NCI-H345 (cell line): ENCODE results near the gene ERO1B.
"Not testable (repeated sequence)": the region's sequence is repeated elsewhere in the genome, so short reads cannot be mapped to it uniquely, and the experiment has no call there.

Experiments
- DNase-seq: peaks from one replicate; lab custom pipeline; 2025; lab: John Stamatoyannopoulos, UW

The ERO1B gene

DNA sequence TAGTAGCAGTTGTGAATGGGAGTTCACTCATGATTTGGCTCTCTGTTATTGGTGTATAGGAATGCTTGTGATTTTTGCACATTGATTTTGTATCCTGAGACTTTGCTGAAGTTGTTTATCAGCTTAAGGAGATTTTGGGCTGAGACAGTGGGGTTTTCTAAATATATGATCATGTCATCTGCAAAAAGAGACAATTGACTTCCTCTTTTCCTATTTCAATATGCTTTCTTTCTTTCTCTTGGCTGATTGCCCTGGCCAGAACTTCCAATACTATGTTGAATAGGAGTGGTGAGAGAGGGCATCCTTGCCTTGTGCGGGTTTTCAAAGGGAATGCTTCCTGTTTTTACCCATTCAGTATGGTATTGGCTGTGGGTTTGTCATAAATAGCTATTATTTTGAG is 93.7 kb downstream of the ERO1B start:
- DNase-seq = not testable (repeated sequence)

DNA sequence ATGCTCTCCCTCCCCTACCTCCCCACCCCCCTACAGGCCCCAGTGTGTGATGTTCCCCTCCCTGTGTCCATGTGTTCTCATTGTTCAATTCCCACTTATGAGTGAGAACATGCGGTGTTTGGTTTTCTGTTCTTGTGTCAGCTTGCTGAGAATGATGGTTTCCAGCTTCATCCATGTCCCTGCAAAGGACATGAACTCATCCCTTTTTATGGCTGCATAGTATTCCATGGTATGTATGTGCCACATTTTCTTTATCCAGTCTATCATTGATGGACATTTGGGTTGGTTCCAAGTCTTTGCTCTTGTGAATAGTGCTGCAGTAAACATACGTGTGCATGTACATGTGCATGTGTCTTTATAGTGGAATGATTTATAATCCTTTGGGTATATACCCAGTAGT is 95.3 kb downstream of the ERO1B start:
- DNase-seq = not testable (repeated sequence)

DNA sequence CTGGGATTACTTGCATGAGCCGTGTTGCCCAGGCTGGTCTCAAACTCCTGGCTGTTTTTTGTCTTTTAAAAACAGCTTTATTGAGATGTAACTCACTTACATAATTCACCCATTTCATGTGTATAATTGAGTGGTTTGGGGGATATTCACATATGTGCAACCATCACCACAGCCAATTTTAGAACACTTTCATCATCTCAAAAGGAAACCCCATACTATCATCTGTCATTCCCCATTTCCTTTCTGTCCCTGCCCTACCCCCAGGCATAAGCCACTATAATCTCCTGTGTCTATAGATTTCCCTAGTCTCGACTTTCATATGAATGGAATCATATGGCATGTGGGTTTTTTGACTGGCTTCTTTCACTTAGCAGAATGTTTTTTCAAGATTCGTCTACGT is 96.1 kb downstream of the ERO1B start:
- DNase-seq = no peak

DNA sequence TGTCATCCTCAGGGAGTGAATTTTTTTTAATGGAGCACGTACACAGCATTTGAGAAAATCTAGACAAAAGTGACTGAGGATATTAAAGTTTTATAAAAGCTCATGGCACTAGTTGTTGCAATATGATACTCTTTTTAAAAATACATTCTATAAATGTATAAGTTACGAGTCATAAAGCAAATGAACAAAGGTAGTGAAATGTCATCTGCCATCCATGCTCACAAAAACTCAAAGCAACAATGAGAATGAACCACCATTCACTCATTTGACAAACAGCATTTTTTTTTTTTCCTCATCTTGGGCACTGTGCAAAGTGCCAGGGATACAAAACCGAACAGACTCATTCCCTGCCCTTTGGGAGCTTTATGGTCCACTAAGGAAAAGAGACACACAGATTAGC is 100.7 kb downstream of the ERO1B start:
- DNase-seq = no peak

DNA sequence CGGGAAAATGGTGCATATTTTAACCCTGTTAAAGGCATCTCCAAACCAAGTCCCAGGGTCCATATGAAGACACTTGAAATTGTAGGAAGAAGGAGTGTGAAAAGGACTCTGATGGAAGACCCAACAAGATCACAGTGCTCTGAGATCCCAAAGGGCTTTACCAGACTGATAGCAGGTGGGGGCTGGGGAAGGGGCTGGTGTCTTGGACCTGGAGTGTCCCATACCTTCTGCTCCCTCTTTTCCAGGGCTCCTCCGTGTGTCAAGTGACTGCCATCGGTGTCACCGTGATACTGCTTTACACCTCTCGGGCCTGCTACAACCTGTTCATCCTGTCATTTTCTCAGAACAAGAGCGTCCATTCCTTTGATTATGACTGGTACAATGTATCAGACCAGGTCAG is 102.1 kb downstream of the ERO1B start:
- DNase-seq = no peak

DNA sequence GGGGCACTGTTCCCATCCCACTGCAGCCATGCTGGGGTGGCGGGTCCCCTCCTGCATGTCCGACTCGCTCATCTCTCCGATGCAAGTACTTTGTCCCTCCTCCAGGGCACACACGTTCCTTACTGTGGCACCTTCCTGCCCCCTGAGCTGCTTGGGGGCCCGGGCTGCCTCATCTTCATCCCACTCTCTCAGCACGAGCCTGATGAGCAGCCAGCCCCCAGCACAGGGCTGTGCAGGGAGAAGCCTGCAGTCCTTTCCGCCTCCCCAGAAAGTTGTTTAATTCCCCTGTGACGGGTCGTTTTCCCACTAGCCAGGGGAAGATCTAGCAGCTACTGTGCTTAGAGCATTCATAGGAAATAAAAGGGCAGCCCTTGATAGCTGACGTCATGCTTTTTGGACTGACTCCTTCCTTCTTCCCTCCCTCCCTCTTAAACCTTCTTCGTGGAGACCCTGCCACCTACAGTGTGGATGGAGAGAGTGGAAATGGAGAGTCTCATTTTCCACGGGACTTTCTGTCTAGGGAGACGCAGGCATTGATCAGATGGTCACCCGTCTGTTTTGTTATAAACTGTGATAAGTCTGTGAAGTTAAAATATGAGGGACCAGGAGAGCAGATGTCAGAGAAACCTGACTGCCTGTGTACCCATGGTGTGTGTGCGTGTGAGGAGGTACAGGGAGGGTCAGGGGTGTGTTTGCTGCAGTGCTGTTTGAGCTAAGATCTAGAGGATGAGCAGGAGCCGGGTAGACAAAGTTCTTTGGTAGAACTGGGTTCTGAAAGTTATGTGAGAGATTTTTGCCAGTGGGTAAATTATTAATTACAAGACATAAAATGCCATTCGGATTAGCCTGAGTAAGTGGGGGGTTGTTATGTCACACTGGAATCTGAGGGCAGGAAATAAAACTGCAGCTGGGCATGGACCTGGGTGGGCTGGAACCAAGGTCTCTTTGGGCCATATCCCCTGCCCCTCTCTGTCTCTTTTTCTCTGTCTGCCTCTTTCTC is 105.1 kb downstream of the ERO1B start:
- DNase-seq = no peak

DNA sequence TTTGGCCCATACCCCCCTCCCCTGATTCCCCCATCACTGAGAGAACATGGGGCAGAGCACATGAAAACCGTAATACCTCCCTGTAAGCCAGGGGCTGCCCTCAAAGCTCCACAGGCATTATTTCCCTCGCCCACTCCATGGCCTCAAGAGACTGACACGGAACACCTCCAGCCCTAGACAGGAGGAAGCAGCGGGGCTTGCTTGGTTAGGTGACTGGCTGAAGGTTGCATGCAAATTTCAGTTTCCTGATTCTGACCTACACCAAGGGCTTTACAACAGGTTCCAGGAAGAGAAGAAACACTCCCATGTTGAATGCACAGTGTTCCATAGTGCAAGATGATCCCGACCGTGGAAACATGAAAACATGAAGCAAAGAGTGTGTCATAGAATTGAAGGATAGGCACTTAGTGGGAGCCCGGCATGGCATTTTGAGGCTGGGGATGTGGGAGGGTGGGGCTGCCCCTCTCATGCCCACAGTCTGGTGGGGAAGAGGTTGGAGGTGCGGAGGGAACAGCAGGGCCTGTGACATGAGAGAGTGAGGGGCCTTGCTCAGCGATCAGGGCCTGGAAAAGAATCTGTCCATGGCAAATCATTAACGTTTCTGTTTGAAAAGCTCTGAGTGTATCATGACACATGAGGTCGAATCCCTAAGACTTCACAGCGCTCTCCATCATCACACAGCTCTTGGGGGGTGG is 106.0 kb downstream of the ERO1B start:
- DNase-seq = no peak

DNA sequence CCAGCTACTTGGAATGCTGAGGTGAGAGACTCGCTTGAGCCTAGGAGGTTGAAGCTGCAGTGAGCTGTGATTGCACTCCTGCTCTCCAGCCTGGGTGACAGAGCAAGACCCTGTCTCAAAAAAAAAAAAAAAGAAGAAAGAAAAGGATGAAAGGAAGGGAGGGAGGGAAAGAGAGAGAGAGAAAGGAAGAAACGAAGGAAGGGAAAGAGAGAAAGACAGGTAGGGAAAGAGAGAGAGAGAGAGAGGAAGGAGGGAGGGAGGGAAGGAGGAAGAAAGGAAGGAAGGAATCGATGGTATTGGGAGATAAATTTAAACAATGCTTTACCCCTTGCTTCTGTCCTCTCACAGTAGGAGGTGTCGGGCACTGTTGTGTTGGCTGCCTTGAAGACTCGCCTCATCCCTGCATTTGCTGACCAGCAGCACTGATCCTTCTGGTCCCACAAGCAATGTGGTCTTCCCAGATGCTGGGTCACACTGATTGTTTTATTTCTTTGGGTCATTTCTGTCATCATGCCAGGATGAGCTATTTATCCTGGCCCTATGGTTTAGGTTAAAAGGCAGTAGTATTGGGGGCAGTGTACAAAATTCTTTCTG is 108.5 kb downstream of the ERO1B start:
- no peak for DNase-seq

DNA sequence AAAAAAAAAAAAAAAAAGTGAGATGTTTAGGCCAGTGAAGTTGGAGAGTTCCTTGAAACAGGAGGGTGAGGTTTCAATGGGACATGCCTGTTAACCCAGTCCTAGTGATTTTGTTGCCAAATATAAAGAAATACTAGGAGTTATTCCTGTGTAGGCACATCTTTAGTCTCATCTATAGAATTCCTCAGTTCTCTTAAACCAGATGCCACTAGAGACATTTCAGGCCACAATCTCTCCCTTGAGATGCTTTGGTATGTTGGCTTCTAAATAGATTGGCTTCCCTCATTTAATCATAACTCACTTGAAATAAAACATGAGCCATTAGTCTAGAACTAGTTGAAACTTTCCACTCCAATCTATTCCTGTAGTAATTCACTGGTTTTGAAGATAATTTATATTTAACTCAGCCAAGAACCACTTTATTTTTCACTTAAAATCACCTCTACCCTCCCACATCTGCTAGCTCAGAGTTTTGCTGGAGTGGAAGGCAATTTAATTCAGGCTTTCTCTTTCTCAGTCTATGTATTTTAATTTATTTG is 109.6 kb downstream of the ERO1B start:
- DNase-seq = no peak

DNA sequence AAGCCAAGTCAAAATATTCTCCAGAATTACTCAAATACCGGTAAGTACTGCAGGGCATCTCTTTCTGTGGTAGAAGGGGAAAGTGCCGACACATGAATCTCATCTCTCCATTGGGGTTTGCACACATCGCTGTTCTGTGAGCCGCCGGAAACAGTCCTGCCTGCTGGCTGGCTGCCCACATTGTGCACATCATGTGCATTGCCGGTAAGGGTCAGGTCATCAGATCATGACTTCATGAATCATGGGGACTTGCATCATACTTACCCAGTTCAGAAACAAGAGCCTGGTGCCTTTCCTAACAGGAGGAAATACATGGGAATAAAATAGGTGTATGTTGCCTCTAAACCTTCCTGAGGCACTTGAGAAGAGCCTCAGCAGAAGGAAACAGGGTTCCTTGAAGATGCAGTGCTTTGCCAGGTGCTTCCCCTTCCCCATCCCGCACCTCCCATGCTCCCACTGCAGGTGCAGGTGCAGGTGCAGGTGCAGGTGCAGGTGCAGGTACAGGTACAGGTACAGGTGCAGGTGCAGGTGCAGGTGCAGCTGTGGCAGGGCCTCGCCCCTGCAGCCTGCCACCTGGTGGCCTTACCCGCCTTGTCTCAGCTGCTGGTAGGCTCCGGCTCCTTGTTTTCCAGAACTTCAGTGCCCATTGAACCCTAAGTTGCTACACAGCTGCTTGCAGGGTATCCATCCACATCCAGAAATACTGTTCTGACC is 112.9 kb downstream of the ERO1B start:
- DNase-seq = no peak

DNA sequence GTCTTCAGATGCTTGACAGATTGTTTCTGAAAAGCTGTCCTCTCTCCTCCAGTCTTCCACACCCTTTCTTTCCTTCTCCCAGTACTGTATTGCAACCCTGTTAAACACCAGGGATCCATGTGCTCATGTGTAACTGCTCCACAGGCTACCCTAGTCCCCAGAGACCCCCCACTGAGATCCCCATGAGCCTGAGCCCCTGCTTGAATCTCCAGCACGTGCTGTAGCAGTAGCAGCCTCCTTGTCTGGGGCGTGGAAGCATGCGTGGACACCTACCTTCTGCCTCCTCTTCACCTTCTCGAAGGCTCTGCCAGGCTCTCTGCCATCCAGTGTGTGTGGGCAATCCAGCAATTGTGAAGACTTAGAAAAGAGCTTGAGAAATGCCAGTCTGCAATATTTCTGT is 114.2 kb downstream of the ERO1B start:
- DNase-seq = no peak

DNA sequence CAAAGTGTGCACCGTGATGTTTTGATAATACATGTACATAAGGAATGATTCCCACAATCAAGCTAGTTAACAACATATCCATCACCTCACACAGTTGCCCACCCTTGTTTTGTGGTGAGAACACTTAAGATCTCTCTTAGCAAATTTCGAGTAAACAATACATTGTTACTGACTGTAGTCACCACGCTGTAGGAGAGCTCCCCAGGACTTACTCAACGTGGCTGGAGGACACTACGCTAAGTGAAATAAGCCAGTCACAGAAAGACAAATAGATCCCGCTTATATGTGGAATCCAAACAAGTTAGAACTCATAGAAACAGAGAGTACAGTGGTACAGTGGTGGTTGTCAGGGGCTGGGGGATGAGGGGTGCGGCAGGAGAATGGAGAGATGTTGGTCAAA is 114.6 kb downstream of the ERO1B start:
- no peak for DNase-seq

DNA sequence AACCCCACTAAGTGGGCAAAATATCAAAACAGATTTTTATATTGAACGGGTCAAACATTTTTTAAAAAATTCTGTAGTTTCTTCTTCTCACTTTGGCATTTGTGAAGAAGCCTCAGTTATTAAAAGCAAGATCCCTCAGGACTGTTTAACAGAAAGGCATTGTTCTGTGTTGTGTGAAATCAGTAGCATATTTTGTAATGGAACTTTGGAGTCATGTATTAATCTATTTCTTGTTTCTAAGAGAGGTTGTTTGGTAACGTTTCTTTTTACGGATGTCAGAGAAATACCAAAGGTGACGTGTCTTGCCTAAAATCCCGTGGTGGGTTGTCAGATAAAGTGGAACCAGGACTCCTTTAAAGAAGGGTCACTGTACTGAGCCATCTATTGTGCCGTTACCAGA is 115.7 kb downstream of the ERO1B start:
- no peak for DNase-seq
